SK-N-SH treated with all-trans-retinoic acid at 6 μM for 48 hours (cell line): ENCODE data around the gene ADCY1.

Experiments used
- ATAC-seq: fragments of 200-7000 bp; cut with Tn5 transposase; 3 replicates; pipeline ENCODE4 v1.9.1; 2020; ENCODE audit warnings: mild to moderate bottlenecking, moderate library complexity
- ARNTL ChIP-seq: fragments of 450-650 bp; formaldehyde crosslinking; IDR thresholded peaks from 2 replicates; pipeline ENCODE4 v1.5.0; 2020; ENCODE audit warnings: low read depth, mild to moderate bottlenecking, moderate library complexity, borderline replicate concordance
- BACH2 ChIP-seq: fragments of 250-450 bp; sonication (Bioruptor Pico); IDR thresholded peaks from 2 replicates; pipeline ENCODE4 v1.9.0; 2021; ENCODE audit warnings: mild to moderate bottlenecking, borderline replicate concordance
- CREB5 ChIP-seq: fragments of 250-450 bp; sonication (Bioruptor Pico); IDR thresholded peaks from 2 replicates; pipeline ENCODE4 v1.5.1; 2020; ENCODE audit warnings: low read depth, mild to moderate bottlenecking, moderate library complexity
- CSDC2 ChIP-seq: fragments of 250-450 bp; sonication (Bioruptor Pico); IDR thresholded peaks from 2 replicates; pipeline ENCODE4 v1.5.0; 2020; ENCODE audit warnings: mild to moderate bottlenecking, moderate library complexity
- ESRRG ChIP-seq: fragments of 250-450 bp; sonication (Bioruptor Pico); IDR thresholded peaks from 2 replicates; pipeline ENCODE4 v1.6.1; 2021; ENCODE audit warnings: mild to moderate bottlenecking
- GLIS3 ChIP-seq: fragments of 250-450 bp; sonication (Bioruptor Pico); IDR thresholded peaks from 2 replicates; pipeline ENCODE4 v1.5.0; 2020; ENCODE audit warnings: mild to moderate bottlenecking, moderate library complexity
- OSR1 ChIP-seq: fragments of 250-450 bp; sonication (Bioruptor Pico); IDR thresholded peaks from 2 replicates; pipeline ENCODE4 v1.8.0; 2022; ENCODE audit warnings: moderate library complexity, mild to moderate bottlenecking, inconsistent platforms
- PPARA ChIP-seq: fragments of 250-450 bp; sonication (Bioruptor Pico); IDR thresholded peaks from 2 replicates; pipeline ENCODE4 v1.5.0; 2020; ENCODE audit warnings: mild to moderate bottlenecking, borderline replicate concordance
- RARB ChIP-seq: fragments of 250-450 bp; sonication (Bioruptor Pico); IDR thresholded peaks from 2 replicates; pipeline ENCODE4 v1.8.0; 2021; ENCODE audit warnings: mild to moderate bottlenecking, moderate library complexity
- SNAI2 ChIP-seq: fragments of 250-450 bp; sonication (Bioruptor Pico); IDR thresholded peaks from 2 replicates; pipeline ENCODE4 v1.5.0; 2020; ENCODE audit warnings: mild to moderate bottlenecking, moderate library complexity
- TOX ChIP-seq: fragments of 250-450 bp; sonication (Bioruptor Pico); IDR thresholded peaks from 2 replicates; pipeline ENCODE4 v1.8.0; 2021; ENCODE audit warnings: mild to moderate bottlenecking, moderate library complexity, borderline replicate concordance
- ZFP3 ChIP-seq: fragments of 250-450 bp; sonication (Bioruptor Pico); IDR thresholded peaks from 2 replicates; pipeline ENCODE4 v1.5.0; 2020; ENCODE audit warnings: mild to moderate bottlenecking, moderate library complexity
- ZFP30 ChIP-seq: fragments of 450-650 bp; formaldehyde crosslinking; IDR thresholded peaks from 2 replicates; pipeline ENCODE4 v1.5.0; 2022; ENCODE audit warnings: mild to moderate bottlenecking, moderate library complexity
- ZNF565 ChIP-seq: fragments of 450-650 bp; formaldehyde crosslinking; conservative IDR thresholded peaks from 2 replicates; pipeline ENCODE4 v1.5.0; 2020; ENCODE audit warnings: low read depth, mild to moderate bottlenecking, moderate library complexity
- ZNF70 ChIP-seq: fragments of 450-650 bp; formaldehyde crosslinking; IDR thresholded peaks from 2 replicates; pipeline ENCODE4 v1.5.0; 2020; ENCODE audit warnings: mild to moderate bottlenecking, moderate library complexity
- ZNF8 ChIP-seq: fragments of 450-650 bp; formaldehyde crosslinking; IDR thresholded peaks from 2 replicates; pipeline ENCODE4 v1.5.0; 2020; ENCODE audit warnings: mild to moderate bottlenecking, moderate library complexity
- TF ChIP-seq, protein P1 (sequence below): fragments of 250-450 bp; sonication (Bioruptor Pico); IDR thresholded peaks from 2 replicates; pipeline ENCODE4 v1.8.0; 2020; ENCODE audit warnings: mild to moderate bottlenecking, moderate library complexity, borderline replicate concordance
- TF ChIP-seq, protein P2 (sequence below): fragments of 250-450 bp; sonication (Bioruptor Pico); IDR thresholded peaks from 2 replicates; pipeline ENCODE4 v1.8.0; 2021; ENCODE audit warnings: low read depth, mild to moderate bottlenecking, moderate library complexity, borderline replicate concordance
- TF ChIP-seq, protein P3 (sequence below): fragments of 250-450 bp; sonication (Bioruptor Pico); IDR thresholded peaks from 2 replicates; pipeline ENCODE4 v1.5.0; 2020; ENCODE audit warnings: mild to moderate bottlenecking, moderate library complexity
- TF ChIP-seq, protein P4 (sequence below): fragments of 250-450 bp; sonication (Bioruptor Pico); IDR thresholded peaks from 2 replicates; pipeline ENCODE4 v1.5.1; 2021; ENCODE audit warnings: mild to moderate bottlenecking, moderate library complexity

ADCY1 gene

GRCh38 chr7:45606931-45607330 is 32.8 kb downstream of the ADCY1 start:
- no peak for ATAC-seq
- TF ChIP-seq, protein P1, sequence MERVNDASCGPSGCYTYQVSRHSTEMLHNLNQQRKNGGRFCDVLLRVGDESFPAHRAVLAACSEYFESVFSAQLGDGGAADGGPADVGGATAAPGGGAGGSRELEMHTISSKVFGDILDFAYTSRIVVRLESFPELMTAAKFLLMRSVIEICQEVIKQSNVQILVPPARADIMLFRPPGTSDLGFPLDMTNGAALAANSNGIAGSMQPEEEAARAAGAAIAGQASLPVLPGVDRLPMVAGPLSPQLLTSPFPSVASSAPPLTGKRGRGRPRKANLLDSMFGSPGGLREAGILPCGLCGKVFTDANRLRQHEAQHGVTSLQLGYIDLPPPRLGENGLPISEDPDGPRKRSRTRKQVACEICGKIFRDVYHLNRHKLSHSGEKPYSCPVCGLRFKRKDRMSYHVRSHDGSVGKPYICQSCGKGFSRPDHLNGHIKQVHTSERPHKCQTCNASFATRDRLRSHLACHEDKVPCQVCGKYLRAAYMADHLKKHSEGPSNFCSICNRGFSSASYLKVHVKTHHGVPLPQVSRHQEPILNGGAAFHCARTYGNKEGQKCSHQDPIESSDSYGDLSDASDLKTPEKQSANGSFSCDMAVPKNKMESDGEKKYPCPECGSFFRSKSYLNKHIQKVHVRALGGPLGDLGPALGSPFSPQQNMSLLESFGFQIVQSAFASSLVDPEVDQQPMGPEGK (CRISPR knock-in tag), result no peak
- no peak for TF ChIP-seq GLIS3 (CRISPR knock-in tag)
- TF ChIP-seq PPARA (CRISPR knock-in tag), result no peak
- TF ChIP-seq SNAI2 (CRISPR knock-in tag), result no peak
- TF ChIP-seq ZNF565 (CRISPR knock-in tag), result no peak

DNA sequence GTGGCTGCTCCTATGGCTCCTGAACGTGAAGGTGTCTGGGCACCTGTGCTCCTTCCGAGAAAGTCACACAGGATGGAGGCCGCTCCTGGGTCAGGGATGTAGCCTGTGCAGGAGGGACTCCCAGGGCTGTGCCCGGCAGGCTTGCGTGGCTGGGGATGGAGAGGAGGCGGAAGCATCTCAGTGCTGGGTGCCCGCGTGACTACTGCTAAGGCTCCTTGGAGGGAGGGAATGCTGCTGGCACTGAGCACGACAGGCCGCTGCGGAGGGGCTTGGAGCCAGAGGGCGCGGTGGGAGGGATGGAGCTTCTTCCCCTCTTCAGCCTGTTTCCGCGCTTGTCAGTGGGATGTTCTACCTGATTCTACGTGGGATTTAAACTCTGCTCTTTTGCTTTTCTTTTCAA is 35.0 kb downstream of the ADCY1 start:
- ATAC-seq, result no peak
- TF ChIP-seq CSDC2 (no peak), ZFP3 (CRISPR knock-in tag) (no peak), ZNF8 (no peak), SNAI2 (CRISPR knock-in tag) (no peak), GLIS3 (CRISPR knock-in tag) (no peak), PPARA (CRISPR knock-in tag) (no peak), ZNF70 (no peak), ARNTL (CRISPR knock-in tag) (no peak), OSR1 (CRISPR knock-in tag) (no peak), BACH2 (CRISPR knock-in tag) (no peak), ESRRG (CRISPR knock-in tag) (no peak)
- TF ChIP-seq, protein P1 (CRISPR knock-in tag), result no peak
- TF ChIP-seq, protein P2, sequence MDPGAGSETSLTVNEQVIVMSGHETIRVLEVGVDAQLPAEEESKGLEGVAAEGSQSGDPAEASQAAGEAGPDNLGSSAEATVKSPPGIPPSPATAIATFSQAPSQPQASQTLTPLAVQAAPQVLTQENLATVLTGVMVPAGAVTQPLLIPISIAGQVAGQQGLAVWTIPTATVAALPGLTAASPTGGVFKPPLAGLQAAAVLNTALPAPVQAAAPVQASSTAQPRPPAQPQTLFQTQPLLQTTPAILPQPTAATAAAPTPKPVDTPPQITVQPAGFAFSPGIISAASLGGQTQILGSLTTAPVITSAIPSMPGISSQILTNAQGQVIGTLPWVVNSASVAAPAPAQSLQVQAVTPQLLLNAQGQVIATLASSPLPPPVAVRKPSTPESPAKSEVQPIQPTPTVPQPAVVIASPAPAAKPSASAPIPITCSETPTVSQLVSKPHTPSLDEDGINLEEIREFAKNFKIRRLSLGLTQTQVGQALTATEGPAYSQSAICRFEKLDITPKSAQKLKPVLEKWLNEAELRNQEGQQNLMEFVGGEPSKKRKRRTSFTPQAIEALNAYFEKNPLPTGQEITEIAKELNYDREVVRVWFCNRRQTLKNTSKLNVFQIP (CRISPR knock-in tag), result no peak

DNA sequence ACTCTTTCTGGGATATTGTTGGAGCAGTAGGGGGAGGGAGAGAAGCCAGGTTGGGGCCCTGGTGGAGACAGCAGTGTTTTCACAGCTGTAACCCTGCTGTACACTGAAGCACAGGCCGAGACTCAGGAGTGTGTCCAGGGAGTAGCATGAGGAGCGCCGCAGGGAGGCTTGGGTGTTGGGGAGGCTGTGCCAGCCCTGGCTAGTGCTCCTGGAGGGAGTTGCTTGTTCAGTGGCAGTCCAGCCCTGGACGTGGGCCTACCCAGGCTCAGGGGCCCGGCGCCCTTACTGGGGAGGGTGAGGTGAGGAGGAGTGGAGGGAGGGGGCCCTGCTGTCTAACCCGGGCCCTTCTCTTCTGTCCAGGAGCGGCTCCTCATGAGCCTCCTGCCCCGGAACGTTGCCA is 35.9 kb downstream of the ADCY1 start:
- TF ChIP-seq CREB5 (no peak), ESRRG (CRISPR knock-in tag) (no peak)
- ATAC-seq, result no peak

GRCh38 chr7:45610660-45611299 is 36.6 kb downstream of the ADCY1 start:
- no peak for ATAC-seq
- no peak for TF ChIP-seq TOX (CRISPR knock-in tag)
- TF ChIP-seq, protein P2 (CRISPR knock-in tag), result no peak
- TF ChIP-seq RARB, result no peak
- TF ChIP-seq ZNF70, result no peak
- no peak for TF ChIP-seq GLIS3 (CRISPR knock-in tag)
- TF ChIP-seq SNAI2 (CRISPR knock-in tag), result no peak
- no peak for TF ChIP-seq ZFP30 (CRISPR knock-in tag)
- TF ChIP-seq ZFP3 (CRISPR knock-in tag), result no peak
- TF ChIP-seq, protein P3, sequence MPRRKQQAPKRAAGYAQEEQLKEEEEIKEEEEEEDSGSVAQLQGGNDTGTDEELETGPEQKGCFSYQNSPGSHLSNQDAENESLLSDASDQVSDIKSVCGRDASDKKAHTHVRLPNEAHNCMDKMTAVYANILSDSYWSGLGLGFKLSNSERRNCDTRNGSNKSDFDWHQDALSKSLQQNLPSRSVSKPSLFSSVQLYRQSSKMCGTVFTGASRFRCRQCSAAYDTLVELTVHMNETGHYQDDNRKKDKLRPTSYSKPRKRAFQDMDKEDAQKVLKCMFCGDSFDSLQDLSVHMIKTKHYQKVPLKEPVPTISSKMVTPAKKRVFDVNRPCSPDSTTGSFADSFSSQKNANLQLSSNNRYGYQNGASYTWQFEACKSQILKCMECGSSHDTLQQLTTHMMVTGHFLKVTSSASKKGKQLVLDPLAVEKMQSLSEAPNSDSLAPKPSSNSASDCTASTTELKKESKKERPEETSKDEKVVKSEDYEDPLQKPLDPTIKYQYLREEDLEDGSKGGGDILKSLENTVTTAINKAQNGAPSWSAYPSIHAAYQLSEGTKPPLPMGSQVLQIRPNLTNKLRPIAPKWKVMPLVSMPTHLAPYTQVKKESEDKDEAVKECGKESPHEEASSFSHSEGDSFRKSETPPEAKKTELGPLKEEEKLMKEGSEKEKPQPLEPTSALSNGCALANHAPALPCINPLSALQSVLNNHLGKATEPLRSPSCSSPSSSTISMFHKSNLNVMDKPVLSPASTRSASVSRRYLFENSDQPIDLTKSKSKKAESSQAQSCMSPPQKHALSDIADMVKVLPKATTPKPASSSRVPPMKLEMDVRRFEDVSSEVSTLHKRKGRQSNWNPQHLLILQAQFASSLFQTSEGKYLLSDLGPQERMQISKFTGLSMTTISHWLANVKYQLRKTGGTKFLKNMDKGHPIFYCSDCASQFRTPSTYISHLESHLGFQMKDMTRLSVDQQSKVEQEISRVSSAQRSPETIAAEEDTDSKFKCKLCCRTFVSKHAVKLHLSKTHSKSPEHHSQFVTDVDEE (CRISPR knock-in tag), result no peak
- TF ChIP-seq CSDC2, result no peak
- TF ChIP-seq, protein P4, sequence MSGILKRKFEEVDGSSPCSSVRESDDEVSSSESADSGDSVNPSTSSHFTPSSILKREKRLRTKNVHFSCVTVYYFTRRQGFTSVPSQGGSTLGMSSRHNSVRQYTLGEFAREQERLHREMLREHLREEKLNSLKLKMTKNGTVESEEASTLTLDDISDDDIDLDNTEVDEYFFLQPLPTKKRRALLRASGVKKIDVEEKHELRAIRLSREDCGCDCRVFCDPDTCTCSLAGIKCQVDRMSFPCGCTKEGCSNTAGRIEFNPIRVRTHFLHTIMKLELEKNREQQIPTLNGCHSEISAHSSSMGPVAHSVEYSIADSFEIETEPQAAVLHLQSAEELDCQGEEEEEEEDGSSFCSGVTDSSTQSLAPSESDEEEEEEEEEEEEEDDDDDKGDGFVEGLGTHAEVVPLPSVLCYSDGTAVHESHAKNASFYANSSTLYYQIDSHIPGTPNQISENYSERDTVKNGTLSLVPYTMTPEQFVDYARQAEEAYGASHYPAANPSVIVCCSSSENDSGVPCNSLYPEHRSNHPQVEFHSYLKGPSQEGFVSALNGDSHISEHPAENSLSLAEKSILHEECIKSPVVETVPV (CRISPR knock-in tag), result no peak
